OCI-LY3 (cell line): Measurements from ENCODE around the gene RFTN1.

Source experiments
- H2AFZ ChIP-seq: fragments of 200-600, 300-600 bp; shearing (Covaris generic); 2 replicates; pipeline ENCODE4 v1.6.0; 2014; ENCODE audit warnings: antibody characterized with exemption, low read depth, low read length
- H3K27ac ChIP-seq: fragments of 200-600, 300-600 bp; sonication (generic); 2 replicates; pipeline ENCODE4 v1.5.1; 2014; ENCODE audit warnings: mild to moderate bottlenecking, low read length, moderate library complexity, mixed read lengths
- H3K27me3 ChIP-seq: fragments of 200-600, 300-600 bp; sonication (generic); 2 replicates; pipeline ENCODE4 v1.6.1; 2014; ENCODE audit warnings: low read depth, low read length, mixed read lengths
- H3K36me3 ChIP-seq: fragments of 200-600, 300-600 bp; sonication (generic); replicated peaks from 2 replicates; pipeline ENCODE3; 2014; ENCODE audit warnings: low read depth, low read length, mixed read lengths
- H3K4me1 ChIP-seq: fragments of 300-600, 200-600 bp; sonication (generic); 2 replicates; pipeline ENCODE4 v1.6.1; 2014; ENCODE audit warnings: low read length, mixed read lengths
- H3K4me2 ChIP-seq: fragments of 200-600, 300-600 bp; sonication (generic); 2 replicates; pipeline ENCODE4 v1.6.1; 2014; ENCODE audit warnings: low read length, mixed read lengths
- H3K4me3 ChIP-seq: fragments of 300-600, 200-600 bp; sonication (generic); 2 replicates; pipeline ENCODE4 v1.5.1; 2014; ENCODE audit warnings: antibody characterized with exemption, mild to moderate bottlenecking, low read length, moderate library complexity
- H3K79me2 ChIP-seq: fragments of 300-600, 200-600 bp; shearing (Covaris generic); 2 replicates; pipeline ENCODE4 v1.6.1; 2014; ENCODE audit warnings: mild to moderate bottlenecking, low read length, mixed read lengths
- H3K9ac ChIP-seq: fragments of 300-600, 200-600 bp; shearing (Covaris generic); 2 replicates; pipeline ENCODE4 v1.6.0; 2014; ENCODE audit warnings: mild to moderate bottlenecking, low read length, moderate library complexity
- H3K9me3 ChIP-seq: fragments of 200-600, 300-600 bp; shearing (Covaris generic); 2 replicates; pipeline ENCODE4 v1.6.1; 2014; ENCODE audit warnings: low read length, mixed read lengths; ENCODE audit not compliant: insufficient read depth
- H4K20me1 ChIP-seq: fragments of 200-600, 300-600 bp; sonication (generic); 2 replicates; pipeline ENCODE4 v1.6.1; 2016; ENCODE audit warnings: low read length, mixed read lengths; ENCODE audit not compliant: insufficient read depth
- EZH2phosphoT487 ChIP-seq: fragments of 200-600 bp; shearing (Covaris generic); IDR thresholded peaks from 2 replicates; pipeline ENCODE4 v1.6.1; 2018; ENCODE audit warnings: antibody characterized with exemption, mixed run types, low read depth
- TF ChIP-seq, protein P1 (sequence below): fragments of 200-600, 300-600 bp; sonication (generic); IDR thresholded peaks from 2 replicates; pipeline ENCODE4 v1.5.1; 2014; ENCODE audit warnings: antibody characterized with exemption, low read length, low read depth

RFTN1 gene

DNA sequence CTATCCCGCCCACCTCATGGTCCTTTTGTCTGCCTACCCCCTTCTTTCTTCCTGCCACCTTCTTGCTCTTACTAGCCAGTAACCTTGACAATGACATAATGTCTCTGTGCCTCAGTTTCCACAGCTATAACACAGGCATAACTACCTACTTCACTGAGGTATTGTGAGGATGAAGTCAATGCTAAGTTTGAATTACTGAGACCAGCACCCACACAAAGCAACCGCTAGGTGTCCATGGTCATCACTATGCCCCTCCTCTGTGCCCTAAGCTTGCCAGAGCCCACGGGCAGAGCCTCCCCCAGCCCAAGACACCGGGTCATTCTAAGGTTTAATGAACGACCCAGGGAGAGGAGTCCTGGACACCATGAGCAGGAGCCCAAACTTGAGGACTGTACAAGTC is 146.9 kb downstream of the RFTN1 start:
- Histone ChIP-seq H3K79me2 (peaks cover 61% of the 10 kb centered on the region), H2AFZ (no peak overlapping the region), H3K4me1 (peaks cover 12% of the 10 kb centered on the region), H4K20me1 (peaks cover 90% of the 10 kb centered on the region), H3K27me3 (no peaks in the 10 kb centered on the region), H3K9me3 (no peaks in the 10 kb centered on the region), H3K4me2 (no peak overlapping the region), H3K27ac (no peak overlapping the region), H3K4me3 (no peak overlapping the region), H3K36me3 (peaks cover 89% of the 10 kb centered on the region), H3K9ac (no peak overlapping the region)
- TF ChIP-seq EZH2phosphoT487: no peak
- TF ChIP-seq, protein P1, sequence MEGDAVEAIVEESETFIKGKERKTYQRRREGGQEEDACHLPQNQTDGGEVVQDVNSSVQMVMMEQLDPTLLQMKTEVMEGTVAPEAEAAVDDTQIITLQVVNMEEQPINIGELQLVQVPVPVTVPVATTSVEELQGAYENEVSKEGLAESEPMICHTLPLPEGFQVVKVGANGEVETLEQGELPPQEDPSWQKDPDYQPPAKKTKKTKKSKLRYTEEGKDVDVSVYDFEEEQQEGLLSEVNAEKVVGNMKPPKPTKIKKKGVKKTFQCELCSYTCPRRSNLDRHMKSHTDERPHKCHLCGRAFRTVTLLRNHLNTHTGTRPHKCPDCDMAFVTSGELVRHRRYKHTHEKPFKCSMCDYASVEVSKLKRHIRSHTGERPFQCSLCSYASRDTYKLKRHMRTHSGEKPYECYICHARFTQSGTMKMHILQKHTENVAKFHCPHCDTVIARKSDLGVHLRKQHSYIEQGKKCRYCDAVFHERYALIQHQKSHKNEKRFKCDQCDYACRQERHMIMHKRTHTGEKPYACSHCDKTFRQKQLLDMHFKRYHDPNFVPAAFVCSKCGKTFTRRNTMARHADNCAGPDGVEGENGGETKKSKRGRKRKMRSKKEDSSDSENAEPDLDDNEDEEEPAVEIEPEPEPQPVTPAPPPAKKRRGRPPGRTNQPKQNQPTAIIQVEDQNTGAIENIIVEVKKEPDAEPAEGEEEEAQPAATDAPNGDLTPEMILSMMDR: peak; percentile 23; the same call in 1 of the 2 replicates

DNA sequence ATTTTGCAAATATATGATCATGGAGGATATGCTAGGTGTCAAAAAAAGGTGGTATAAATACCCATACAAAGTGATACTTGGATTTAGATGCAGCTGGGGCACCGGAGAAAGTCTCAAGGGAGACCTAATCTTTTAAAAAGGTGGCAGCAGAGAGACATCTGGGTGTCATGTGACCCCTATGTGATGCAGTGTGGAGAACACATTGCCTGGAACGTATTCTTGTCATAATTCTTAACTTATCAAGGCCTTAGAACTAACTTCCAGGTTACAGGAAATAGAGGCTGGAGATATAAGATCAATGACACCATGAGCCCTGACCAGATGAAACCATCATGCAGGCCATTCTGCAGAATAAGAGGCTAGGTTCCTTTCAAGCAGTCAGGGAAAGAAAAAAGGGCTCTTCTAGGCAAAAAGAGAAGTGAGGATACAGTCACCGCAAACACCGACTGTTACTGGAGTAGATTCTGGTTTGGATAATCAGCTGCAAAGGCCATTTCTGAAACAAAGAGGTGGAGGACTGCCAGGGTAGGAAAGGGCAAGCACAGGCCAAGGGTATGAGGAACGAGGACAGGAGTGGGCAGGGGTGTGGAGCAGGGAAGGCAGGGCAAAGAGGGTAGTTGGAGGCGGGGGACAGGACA is 147.9 kb downstream of the RFTN1 start:
- Histone ChIP-seq H3K27ac (peak overlapping the region; percentile 33; the same call in 1 of the 2 replicates), H2AFZ (no peak overlapping the region), H3K4me1 (peaks cover 7% of the 10 kb centered on the region), H4K20me1 (peaks cover 88% of the 10 kb centered on the region), H3K36me3 (peaks cover 89% of the 10 kb centered on the region), H3K27me3 (no peaks in the 10 kb centered on the region), H3K9ac (no peak overlapping the region), H3K79me2 (peaks cover 58% of the 10 kb centered on the region), H3K4me3 (no peak overlapping the region), H3K9me3 (no peaks in the 10 kb centered on the region), H3K4me2 (no peak overlapping the region)
- TF ChIP-seq, protein P1: no peak
- no peak for TF ChIP-seq EZH2phosphoT487

DNA sequence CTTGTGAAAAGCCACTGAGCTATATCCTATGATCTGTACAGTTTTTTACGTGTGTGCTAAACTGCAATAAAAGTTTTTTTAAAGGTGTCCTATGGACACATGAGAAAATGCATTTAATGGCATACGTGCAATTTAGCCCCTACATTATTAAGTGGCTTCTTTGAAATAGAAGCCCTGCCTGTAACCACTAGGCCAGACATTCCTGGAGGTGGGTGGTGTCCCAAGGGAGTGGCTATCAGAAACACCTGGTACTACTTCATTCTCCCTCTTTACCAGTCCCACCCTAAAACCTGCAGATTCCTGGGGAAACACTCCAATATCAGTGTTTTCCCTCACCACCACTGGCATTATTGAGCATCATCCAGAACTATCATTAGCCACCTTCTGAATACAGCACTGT is 148.5 kb downstream of the RFTN1 start:
- no peaks in the 10 kb centered on the region for H3K27me3 ChIP-seq
- no peaks in the 10 kb centered on the region for H3K9me3 ChIP-seq
- peaks cover 56% of the 10 kb centered on the region for H3K79me2 ChIP-seq
- H3K4me2 ChIP-seq: no peak overlapping the region
- H3K27ac ChIP-seq: no peak overlapping the region
- no peak overlapping the region for H2AFZ ChIP-seq
- no peak for TF ChIP-seq EZH2phosphoT487
- TF ChIP-seq, protein P1: no peak
- H3K36me3 ChIP-seq: peaks cover 83% of the 10 kb centered on the region
- H3K4me1 ChIP-seq: peaks cover 7% of the 10 kb centered on the region
- H3K4me3 ChIP-seq: no peak overlapping the region
- peaks cover 87% of the 10 kb centered on the region for H4K20me1 ChIP-seq
- no peak overlapping the region for H3K9ac ChIP-seq

DNA sequence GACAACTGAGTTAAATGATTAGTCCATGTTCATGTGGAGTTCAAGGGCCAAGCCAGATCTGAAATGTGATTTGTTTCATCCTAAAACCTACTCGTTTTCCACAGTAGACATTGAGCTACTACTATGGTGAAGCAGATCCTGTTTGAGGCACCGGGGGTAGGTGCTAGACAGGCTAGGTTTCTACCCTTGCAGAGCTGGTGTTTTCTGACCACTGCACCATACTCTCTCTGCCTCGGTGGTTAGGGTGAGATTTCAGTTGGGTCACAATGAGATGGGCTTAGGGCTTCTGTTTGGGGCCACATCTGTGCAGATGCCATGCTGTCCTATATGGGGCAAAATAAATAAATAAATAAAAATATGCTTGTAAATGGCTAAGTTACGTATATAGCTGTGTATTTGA is 149.2 kb downstream of the RFTN1 start:
- Histone ChIP-seq H3K27me3 (no peaks in the 10 kb centered on the region), H2AFZ (no peak overlapping the region), H3K4me1 (peaks cover 11% of the 10 kb centered on the region), H3K9me3 (no peaks in the 10 kb centered on the region), H3K36me3 (peaks cover 76% of the 10 kb centered on the region), H3K4me2 (no peak overlapping the region), H3K27ac (no peak overlapping the region), H3K9ac (no peak overlapping the region), H3K79me2 (peaks cover 53% of the 10 kb centered on the region), H3K4me3 (no peak overlapping the region), H4K20me1 (peaks cover 86% of the 10 kb centered on the region)
- TF ChIP-seq EZH2phosphoT487: no peak
- TF ChIP-seq, protein P1: no peak
